Astrocyte (in vitro differentiated cells and primary cell): ENCODE results near the gene AP3S2. TPM values are rescaled to one million over a fixed set of nuclear protein-coding genes. Genes with fewer than 3 reads are reported as not detected.
A peak's percentile ranks its signal among the peaks of the same experiment; 100 is the strongest.

Experiments
- DNase-seq: peaks from one replicate; pipeline ENCODE4 v3.0.0-alpha.2; 2010; ENCODE audit warnings: low read depth
- FAIRE-seq: peaks from 2 replicates; lab custom pipeline; 2011; peaks lifted over from hg19 to GRCh38; lab: Jason Lieb, UNC
- H2AFZ ChIP-seq: 2 replicates; pipeline ENCODE4 v1.6.0; 2012; ENCODE audit warnings: low read depth, low read length, inconsistent platforms
- H3K27ac ChIP-seq: 2 replicates; pipeline ENCODE4 v1.5.1; 2011; ENCODE audit warnings: low read depth, low read length, inconsistent platforms
- H3K27me3 ChIP-seq: 2 replicates; pipeline ENCODE4 v1.6.0; 2011; ENCODE audit warnings: low read length, inconsistent platforms; ENCODE audit not compliant: insufficient read depth
- H3K36me3 ChIP-seq: 2 replicates; pipeline ENCODE4 v1.5.1; 2011; ENCODE audit warnings: low read length, inconsistent platforms; ENCODE audit not compliant: insufficient read depth
- H3K4me1 ChIP-seq: 2 replicates; pipeline ENCODE4 v1.5.1; 2011; ENCODE audit warnings: low read length, inconsistent platforms; ENCODE audit not compliant: insufficient read depth
- H3K4me2 ChIP-seq: 2 replicates; pipeline ENCODE4 v1.6.0; 2012; ENCODE audit warnings: low read length, inconsistent platforms
- H3K4me3 ChIP-seq: 2 replicates; pipeline ENCODE4 v1.5.1; 2011; ENCODE audit warnings: low read depth, mild to moderate bottlenecking, low read length, inconsistent platforms; ENCODE audit not compliant: insufficient read depth
- H3K79me2 ChIP-seq: 2 replicates; pipeline ENCODE4 v1.6.0; 2012; ENCODE audit warnings: mild to moderate bottlenecking, low read length, inconsistent platforms; ENCODE audit not compliant: insufficient read depth
- H3K9ac ChIP-seq: 2 replicates; pipeline ENCODE4 v1.6.0; 2012; ENCODE audit warnings: mild to moderate bottlenecking, low read length, inconsistent platforms
- H3K9me3 ChIP-seq: 2 replicates; pipeline ENCODE4 v1.5.1; 2012; ENCODE audit warnings: low read depth, mild to moderate bottlenecking, low read length, inconsistent platforms; ENCODE audit not compliant: insufficient read depth
- H4K20me1 ChIP-seq: 2 replicates; pipeline ENCODE4 v1.6.0; 2012; ENCODE audit warnings: low read length, inconsistent platforms; ENCODE audit not compliant: insufficient read depth
- H3K27ac Mint-ChIP-seq: one replicate; pipeline ENCODE4 v1.8.0; 2021; ENCODE audit warnings: mild to moderate bottlenecking, mixed read lengths; ENCODE audit not compliant: unreplicated experiment
- H3K27me3 Mint-ChIP-seq: one replicate; pipeline ENCODE4 v1.8.0; 2021; ENCODE audit warnings: low read depth, mixed read lengths; ENCODE audit not compliant: unreplicated experiment
- H3K36me3 Mint-ChIP-seq: one replicate; pipeline ENCODE4 v1.8.0; 2021; ENCODE audit warnings: low read depth, mixed read lengths; ENCODE audit not compliant: unreplicated experiment
- H3K4me1 Mint-ChIP-seq: one replicate; pipeline ENCODE4 v1.8.0; 2021; ENCODE audit warnings: low read depth, mixed read lengths; ENCODE audit not compliant: unreplicated experiment
- H3K4me3 Mint-ChIP-seq: one replicate; pipeline ENCODE4 v1.8.0; 2021; ENCODE audit warnings: mild to moderate bottlenecking, moderate library complexity, mixed read lengths; ENCODE audit not compliant: unreplicated experiment
- H3K9me3 Mint-ChIP-seq: one replicate; pipeline ENCODE4 v1.8.0; 2021; ENCODE audit warnings: mild to moderate bottlenecking, mixed read lengths; ENCODE audit not compliant: unreplicated experiment
- CTCF ChIP-seq: IDR thresholded peaks from 2 replicates; pipeline ENCODE4 v1.5.1; 2011; ENCODE audit warnings: low read depth, mild to moderate bottlenecking, inconsistent platforms, low read length, moderate library complexity; ENCODE audit not compliant: insufficient read depth
- EZH2 ChIP-seq: IDR thresholded peaks from 2 replicates; pipeline ENCODE4 v1.6.1; 2012; ENCODE audit warnings: mild to moderate bottlenecking, low read length, inconsistent platforms; ENCODE audit not compliant: insufficient read depth
- microRNA-seq: library from miRNA; unstranded; fragments of <30 nt; microRNA quantifications from one replicate; pipeline ENCODE4 v1.2.0, GENCODE V29; 2020
- total RNA-seq: library from RNA; stranded (reverse); gene quantifications from 2 replicates; pipeline ENCODE4 v1.2.1, GENCODE V29; 2021

AP3S2 gene
- total RNA-seq, 1 donor from 2014 or later = 41.2 TPM

- DNase-seq (no peak), FAIRE-seq (no peak)
- Histone ChIP-seq H3K9me3 (no peaks in the 10 kb centered on the region), H3K27ac (no peak overlapping the region), H2AFZ (no peak overlapping the region), H3K4me1 (peaks cover 18% of the 10 kb centered on the region), H4K20me1 (no peaks in the 10 kb centered on the region), H3K27me3 (no peaks in the 10 kb centered on the region), H3K9ac (no peak overlapping the region), H3K79me2 (no peaks in the 10 kb centered on the region), H3K36me3 (no peaks in the 10 kb centered on the region), H3K4me3 (no peak overlapping the region), H3K4me2 (no peak overlapping the region)
- no peak overlapping the region for H3K4me3 Mint-ChIP-seq
- peaks cover 10% of the 10 kb centered on the region for H3K4me1 Mint-ChIP-seq
- peaks cover 6% of the 10 kb centered on the region for H3K9me3 Mint-ChIP-seq
- H3K27me3 Mint-ChIP-seq = peaks cover 10% of the 10 kb centered on the region
- no peak overlapping the region for H3K27ac Mint-ChIP-seq
- TF ChIP-seq EZH2 (no peak), CTCF (no peak)
- no peaks in the 10 kb centered on the region for H3K36me3 Mint-ChIP-seq
Observed at GRCh38 chr15:89781055-89781454, 112.7 kb downstream of the AP3S2 start.

- Mint-ChIP-seq H3K4me1 (peaks cover 10% of the 10 kb centered on the region), H3K27ac (no peak overlapping the region), H3K36me3 (no peaks in the 10 kb centered on the region), H3K9me3 (peaks cover 4% of the 10 kb centered on the region), H3K27me3 (peaks cover 10% of the 10 kb centered on the region), H3K4me3 (peak overlapping the region; percentile 29)
- no peaks in the 10 kb centered on the region for H3K79me2 ChIP-seq
- FAIRE-seq = no peak
- no peak overlapping the region for H3K27ac ChIP-seq
- H3K36me3 ChIP-seq = no peaks in the 10 kb centered on the region
- no peak overlapping the region for H3K9ac ChIP-seq
- no peak overlapping the region for H3K4me2 ChIP-seq
- H3K27me3 ChIP-seq = no peaks in the 10 kb centered on the region
- no peak overlapping the region for H3K4me3 ChIP-seq
- DNase-seq = no peak
- no peak overlapping the region for H2AFZ ChIP-seq
- no peaks in the 10 kb centered on the region for H4K20me1 ChIP-seq
- no peaks in the 10 kb centered on the region for H3K9me3 ChIP-seq
- peaks cover 18% of the 10 kb centered on the region for H3K4me1 ChIP-seq
- TF ChIP-seq EZH2 (no peak), CTCF (no peak)
Observed at GRCh38 chr15:89780601-89781000, 113.2 kb downstream of the AP3S2 start.

Small RNA genes within 50 kb of the gene (microRNA-seq; reads per million reads assigned to microRNA genes)
- gene MIR5009 (not detected), gene MIR5094 (not detected)

Other genes starting within 250 kb of the AP3S2 start
- 5.1 and 5.3 TPM in 2 replicates for gene KIF7, start 238.5 kb downstream of the AP3S2 start, total RNA-seq
- gene PLIN1, start 214.6 kb downstream of the AP3S2 start, total RNA-seq = 0.14 TPM in 1 of 2 replicates, not detected in the other
- gene PEX11A, start 203.2 kb downstream of the AP3S2 start, total RNA-seq = 2.1 and 2.5 TPM in 2 replicates
- not detected in 2 replicates for gene WDR93, start 203.2 kb downstream of the AP3S2 start, total RNA-seq
- gene MESP1, start 142.7 kb downstream of the AP3S2 start, total RNA-seq = not detected in 2 replicates
- not detected in 2 replicates for gene MESP2, start 117.7 kb downstream of the AP3S2 start, total RNA-seq
- gene ANPEP, start 79.1 kb downstream of the AP3S2 start, total RNA-seq = 0.22 and 0.25 TPM in 2 replicates
- gene ARPIN, start 19.0 kb upstream of the AP3S2 start, total RNA-seq = 4.8 and 5.9 TPM in 2 replicates
- gene ZNF710, start 107.3 kb upstream of the AP3S2 start, total RNA-seq = 26.9 and 27.2 TPM in 2 replicates
- gene IDH2, start 208.5 kb upstream of the AP3S2 start, total RNA-seq = 76.6 and 87.3 TPM in 2 replicates